Neuronal stem cell (in vitro differentiated cells): ENCODE measurements around the gene RNF157.

ENCODE experiments used
- DNase-seq: peaks from one replicate; pipeline ENCODE4 v3.0.0-alpha.2; 2013; ENCODE audit warnings: low spot score
- H2AFZ ChIP-seq: one replicate; pipeline ENCODE4 v1.6.1; 2013; ENCODE audit warnings: mild to moderate bottlenecking, low read length, inconsistent platforms
- H2AK5ac ChIP-seq: 2 replicates; pipeline ENCODE4 v1.6.1; 2013; ENCODE audit warnings: low read depth, mild to moderate bottlenecking, inconsistent platforms, low read length, moderate library complexity, mixed read lengths
- H2BK120ac ChIP-seq: 2 replicates; pipeline ENCODE4 v1.6.1; 2013; ENCODE audit warnings: low read depth, mild to moderate bottlenecking, inconsistent platforms, low read length, moderate library complexity, mixed read lengths
- H2BK12ac ChIP-seq: one replicate; pipeline ENCODE4 v1.6.1; 2013; ENCODE audit warnings: low read length, inconsistent platforms
- H2BK15ac ChIP-seq: 2 replicates; pipeline ENCODE4 v1.6.1; 2013; ENCODE audit warnings: mild to moderate bottlenecking, low read length, inconsistent platforms, mixed read lengths
- H2BK5ac ChIP-seq: one replicate; pipeline ENCODE4 v1.6.1; 2013; ENCODE audit warnings: inconsistent platforms, mild to moderate bottlenecking, low read length, moderate library complexity
- H3K14ac ChIP-seq: one replicate; pipeline ENCODE4 v1.6.1; 2013; ENCODE audit warnings: low read length, inconsistent platforms
- H3K18ac ChIP-seq: 2 replicates; pipeline ENCODE4 v1.6.1; 2013; ENCODE audit warnings: low read length, inconsistent platforms
- H3K23ac ChIP-seq: 2 replicates; pipeline ENCODE4 v1.6.1; 2013; ENCODE audit warnings: low read depth, mild to moderate bottlenecking, mixed read lengths, low read length, inconsistent platforms; ENCODE audit not compliant: poor library complexity
- H3K27ac ChIP-seq: replicated peaks from 3 replicates; pipeline ENCODE4 v1.5.1; 2013; ENCODE audit warnings: low read length, inconsistent platforms
- H3K27me3 ChIP-seq, 3 experiments: 2 replicates each; pipeline ENCODE4 v1.6.1; 2013; ENCODE audit warnings: low read length in 3 of 3, mild to moderate bottlenecking in 2 of 3, inconsistent platforms in 1 of 3, low read depth in 1 of 3, mixed read lengths in 1 of 3, moderate library complexity in 1 of 3; ENCODE audit not compliant: control insufficient read depth in 3 of 3, insufficient read depth in 3 of 3
- H3K36me3 ChIP-seq, 2 donors: replicated peaks in 1 of 2; 2 replicates each; pipeline ENCODE4 v1.6.1; 2013; ENCODE audit warnings: low read length in 2 of 2; ENCODE audit not compliant: control insufficient read depth in 2 of 2, insufficient read depth in 2 of 2
- H3K4ac ChIP-seq: 2 replicates; pipeline ENCODE4 v1.6.1; 2013; ENCODE audit warnings: inconsistent platforms, mild to moderate bottlenecking, low read length, moderate library complexity
- H3K4me1 ChIP-seq, 2 donors: 1 replicate in 1 of 2; 2 replicates in 1 of 2; pipeline ENCODE4 v1.6.1; 2013; ENCODE audit warnings: low read length in 2 of 2, low read depth in 1 of 2; ENCODE audit not compliant: control insufficient read depth in 2 of 2, insufficient read depth in 1 of 2
- H3K4me2 ChIP-seq: one replicate; pipeline ENCODE4 v1.6.1; 2013; ENCODE audit warnings: mild to moderate bottlenecking, low read length, inconsistent platforms; ENCODE audit not compliant: insufficient read depth, poor library complexity, severe bottlenecking
- H3K4me3 ChIP-seq, 2 donors: 2 replicates each; pipeline ENCODE4 v1.5.1; 2013; ENCODE audit warnings: low read length in 2 of 2, mild to moderate bottlenecking in 2 of 2, inconsistent platforms in 1 of 2, moderate library complexity in 1 of 2
- H3K79me1 ChIP-seq: one replicate; pipeline ENCODE4 v1.6.1; 2013; ENCODE audit warnings: low read depth, mild to moderate bottlenecking, inconsistent platforms, low read length, moderate library complexity
- H3K9ac ChIP-seq: one replicate; pipeline ENCODE4 v1.6.1; 2013; ENCODE audit warnings: mild to moderate bottlenecking, low read depth, low read length, inconsistent platforms; ENCODE audit not compliant: poor library complexity
- H3K9me3 ChIP-seq, 2 donors: replicated peaks in 1 of 2; 2 replicates each; pipeline versions ENCODE3 to v1.6.1; 2013; ENCODE audit warnings: low read length in 2 of 2, mild to moderate bottlenecking in 2 of 2, inconsistent platforms in 1 of 2, low read depth in 1 of 2, mixed read lengths in 1 of 2, moderate library complexity in 1 of 2; ENCODE audit not compliant: control insufficient read depth in 2 of 2, insufficient read depth in 1 of 2
- H4K8ac ChIP-seq: one replicate; pipeline ENCODE4 v1.6.1; 2013; ENCODE audit warnings: low read depth, mild to moderate bottlenecking, inconsistent platforms, low read length, moderate library complexity
- H4K91ac ChIP-seq: one replicate; pipeline ENCODE4 v1.6.1; 2013; ENCODE audit warnings: low read length, low read depth, mild to moderate bottlenecking, inconsistent platforms; ENCODE audit not compliant: poor library complexity
- WGBS, 2 donors: extraction: QIAGEN DNeasy Blood & Tissue Kit; methylation state at CpG; one replicate each; pipeline ENCODE4 v1.1.7; 2013; ENCODE audit warnings: missing lambda C conversion rate in 2 of 2, mixed read lengths in 1 of 2; ENCODE audit not compliant: insufficient read length in 2 of 2, insufficient replicate concordance in 1 of 2; ENCODE audit errors: extremely low coverage in 2 of 2; 5-methylcytosine and 5-hydroxymethylcytosine counted together

The RNF157 gene

DNA sequence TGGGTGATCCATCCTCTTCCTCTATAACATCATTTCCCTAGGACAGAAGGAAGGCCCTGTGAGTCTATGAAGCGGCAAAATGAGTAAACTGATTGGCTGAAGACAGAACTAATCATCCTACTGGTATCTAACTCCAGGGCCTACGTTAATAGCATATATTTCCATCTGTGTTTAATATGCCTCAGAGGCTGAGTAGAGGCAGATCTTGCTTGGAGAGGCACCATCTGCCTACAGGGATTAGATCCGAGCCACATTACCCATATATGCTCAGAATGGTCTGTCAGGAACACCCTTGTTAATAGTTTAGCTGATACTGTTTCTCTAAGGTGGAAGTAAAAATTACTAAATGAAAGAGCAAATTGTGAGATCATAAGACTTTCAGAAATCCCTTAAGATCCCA is 86.0 kb downstream of the RNF157 start:
- Histone ChIP-seq H4K91ac (no peak overlapping the region), H2BK12ac (no peak overlapping the region), H2BK15ac (no peak overlapping the region), H2AK5ac (no peak overlapping the region), H3K14ac (no peak overlapping the region), H3K27me3 (no peaks in the 10 kb centered on the region), H3K9me3 (no peaks in the 10 kb centered on the region), H2AFZ (no peak overlapping the region), H3K9ac (no peak overlapping the region), H2BK5ac (no peak overlapping the region), H4K8ac (no peak overlapping the region), H3K79me1 (no peaks in the 10 kb centered on the region), H3K36me3 (peaks cover 9 to 87% of the 10 kb centered on the region in 2 donors), H3K27ac (no peak overlapping the region), H3K23ac (no peak overlapping the region), H3K18ac (no peak overlapping the region), H3K4me1 (peaks cover 0 to 2% of the 10 kb centered on the region in 2 donors), H3K4me3 (no peak overlapping the region), H3K4ac (no peak overlapping the region), H3K4me2 (no peak overlapping the region), H2BK120ac (no peak overlapping the region)
- DNase-seq = no peak
- no CpG with 5 or more reads among the region's 3 CpGs for WGBS, 2 donors

DNA sequence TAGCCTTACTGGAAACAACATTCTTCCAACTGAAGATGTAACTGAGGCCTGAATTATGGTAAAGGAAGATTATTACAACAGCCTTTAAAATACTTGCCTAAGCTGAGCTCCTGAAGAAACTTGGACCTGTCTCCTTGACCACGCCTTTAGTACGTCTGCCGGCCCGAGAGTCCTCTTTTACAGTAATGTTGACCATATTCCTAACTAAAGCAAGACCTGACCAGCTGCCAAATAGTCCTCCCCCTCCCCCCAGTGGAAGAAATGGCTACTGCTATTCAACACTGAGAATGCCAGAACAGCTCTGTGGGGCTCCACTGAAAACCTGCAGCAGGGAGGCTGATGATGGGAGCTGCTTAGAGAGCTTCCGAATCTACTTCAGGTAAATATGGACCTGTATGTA is 86.7 kb downstream of the RNF157 start:
- no peak overlapping the region for H2BK15ac ChIP-seq
- H4K91ac ChIP-seq = no peak overlapping the region
- H2AK5ac ChIP-seq = no peak overlapping the region
- peaks cover 0 to 2% of the 10 kb centered on the region in 2 donors for H3K4me1 ChIP-seq
- no peak overlapping the region for H3K9ac ChIP-seq
- no peak overlapping the region for H4K8ac ChIP-seq
- H3K79me1 ChIP-seq = peaks cover 1% of the 10 kb centered on the region
- H3K18ac ChIP-seq = no peak overlapping the region
- H3K4me3 ChIP-seq = no peak overlapping the region
- no peak overlapping the region for H2BK5ac ChIP-seq
- no peak overlapping the region for H3K27ac ChIP-seq
- no peak overlapping the region for H3K4me2 ChIP-seq
- DNase-seq = no peak
- H2BK120ac ChIP-seq = no peak overlapping the region
- H3K9me3 ChIP-seq = no peaks in the 10 kb centered on the region
- no peak overlapping the region for H2AFZ ChIP-seq
- H3K27me3 ChIP-seq = no peaks in the 10 kb centered on the region
- no peak overlapping the region for H3K14ac ChIP-seq
- H2BK12ac ChIP-seq = no peak overlapping the region
- no peak overlapping the region for H3K4ac ChIP-seq
- no peak overlapping the region for H3K23ac ChIP-seq
- H3K36me3 ChIP-seq = peaks cover 7 to 87% of the 10 kb centered on the region in 2 donors
- WGBS, 2 donors = no CpG with 5 or more reads among the region's 5 CpGs

DNA sequence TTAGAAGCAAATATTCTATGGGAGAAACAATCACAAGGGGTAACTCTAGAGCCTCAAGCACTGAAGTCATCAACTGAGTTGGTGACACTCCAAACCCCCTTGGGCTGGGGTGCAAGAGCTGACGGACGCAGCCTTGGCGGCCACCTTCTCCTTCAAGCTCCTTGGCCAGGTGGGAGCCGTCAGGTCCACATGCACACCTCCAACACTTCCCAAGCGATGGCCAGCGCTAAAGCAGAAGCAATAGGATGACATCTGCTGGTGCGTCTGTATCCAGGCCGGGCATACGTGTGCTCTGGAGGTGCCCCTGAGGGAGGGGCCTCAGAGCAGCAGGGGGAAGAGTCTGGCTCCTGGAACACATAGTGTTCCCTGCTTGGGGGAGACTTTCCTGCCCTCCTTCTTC is 87.1 kb downstream of the RNF157 start:
- Histone ChIP-seq H3K4me1 (peaks cover 0 to 2% of the 10 kb centered on the region in 2 donors), H3K79me1 (peaks cover 1% of the 10 kb centered on the region), H3K27ac (no peak overlapping the region), H2BK120ac (no peak overlapping the region), H3K4me3 (peak overlapping the region in 1 of 2 donors; percentile 5), H2BK15ac (no peak overlapping the region), H2AK5ac (no peak overlapping the region), H2AFZ (no peak overlapping the region), H3K27me3 (no peaks in the 10 kb centered on the region), H3K9ac (no peak overlapping the region), H4K91ac (no peak overlapping the region), H3K4me2 (no peak overlapping the region), H3K14ac (no peak overlapping the region), H3K4ac (no peak overlapping the region), H3K9me3 (no peaks in the 10 kb centered on the region), H4K8ac (no peak overlapping the region), H2BK5ac (no peak overlapping the region), H2BK12ac (no peak overlapping the region), H3K36me3 (peaks cover 6 to 85% of the 10 kb centered on the region in 2 donors), H3K23ac (no peak overlapping the region), H3K18ac (peak overlapping the region; percentile 20)
- DNase-seq = no peak
- no CpG with 5 or more reads among the region's 9 CpGs for WGBS, 2 donors

DNA sequence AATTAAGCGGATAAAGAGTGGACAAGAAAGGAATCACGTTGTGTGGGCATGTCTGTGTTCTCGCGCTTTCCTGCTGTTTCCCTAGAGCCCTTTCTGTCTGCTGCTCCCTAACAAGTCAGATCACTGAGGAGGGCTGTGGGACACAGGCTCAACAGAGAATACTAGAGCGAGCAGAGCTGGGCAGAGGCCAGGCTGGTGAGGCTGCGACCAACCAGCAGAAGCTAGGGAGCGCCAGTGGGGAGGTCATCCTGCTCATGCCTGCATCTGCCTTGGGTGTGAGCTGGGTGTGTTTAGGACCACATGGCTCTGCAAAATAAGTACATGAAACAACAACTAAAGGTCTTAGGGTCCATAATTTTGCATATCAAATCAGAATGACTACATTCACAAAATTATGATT is 87.7 kb downstream of the RNF157 start:
- Histone ChIP-seq H3K23ac (no peak overlapping the region), H4K8ac (no peak overlapping the region), H2BK120ac (no peak overlapping the region), H3K9ac (no peak overlapping the region), H4K91ac (no peak overlapping the region), H2AK5ac (no peak overlapping the region), H2BK15ac (no peak overlapping the region), H3K4me1 (peaks cover 0 to 2% of the 10 kb centered on the region in 2 donors), H3K9me3 (no peaks in the 10 kb centered on the region), H3K4ac (no peak overlapping the region), H2BK12ac (no peak overlapping the region), H3K4me3 (no peak overlapping the region), H3K14ac (no peak overlapping the region), H3K18ac (no peak overlapping the region), H3K36me3 (peaks cover 4 to 81% of the 10 kb centered on the region in 2 donors), H2BK5ac (no peak overlapping the region), H2AFZ (no peak overlapping the region), H3K79me1 (peaks cover 1% of the 10 kb centered on the region), H3K27ac (no peak overlapping the region), H3K27me3 (no peaks in the 10 kb centered on the region), H3K4me2 (no peak overlapping the region)
- no peak for DNase-seq
- WGBS, 2 donors = no CpG with 5 or more reads among the region's 7 CpGs
